Smooth muscle cell (in vitro differentiated cells): ENCODE results near the gene GGACT. TPM values are rescaled to one million over a fixed set of nuclear protein-coding genes. Genes with fewer than 3 reads are reported as not detected.

Experiments used
- DNase-seq: peaks from one replicate; lab custom pipeline; 2025; ENCODE audit not compliant: unreplicated experiment; lab: John Stamatoyannopoulos, UW
- H2AFZ ChIP-seq: fragments of 200-600 bp; sonication (generic); 2 replicates; pipeline ENCODE4 v1.6.0; 2016; ENCODE audit warnings: antibody characterized with exemption, low read depth, mild to moderate bottlenecking
- H3F3A ChIP-seq: fragments of 200-600 bp; sonication (generic); 2 replicates; pipeline ENCODE4 v1.6.0; 2017; ENCODE audit warnings: antibody characterized with exemption, low read depth
- H3K27ac ChIP-seq: fragments of 200-600 bp; sonication (generic); 2 replicates; pipeline ENCODE4 v1.5.1; 2016; ENCODE audit warnings: low read depth, mild to moderate bottlenecking
- H3K27me3 ChIP-seq: fragments of 200-600 bp; sonication (generic); 2 replicates; pipeline ENCODE4 v1.6.1; 2016; ENCODE audit warnings: low read depth, mild to moderate bottlenecking
- H3K36me3 ChIP-seq: fragments of 200-600 bp; sonication (generic); 2 replicates; pipeline ENCODE4 v1.5.1; 2016; ENCODE audit warnings: low read depth
- H3K4me1 ChIP-seq: fragments of 200-600 bp; sonication (generic); 2 replicates; pipeline ENCODE4 v1.5.1; 2016; ENCODE audit warnings: low read depth
- H3K4me2 ChIP-seq: fragments of 200-600 bp; sonication (generic); 2 replicates; pipeline ENCODE4 v1.6.0; 2016; ENCODE audit warnings: mild to moderate bottlenecking
- H3K4me3 ChIP-seq: fragments of 200-600 bp; sonication (generic); 2 replicates; pipeline ENCODE4 v1.5.1; 2016; ENCODE audit warnings: mild to moderate bottlenecking
- H3K79me2 ChIP-seq: fragments of 200-600 bp; sonication (generic); 2 replicates; pipeline ENCODE4 v1.6.0; 2016; ENCODE audit warnings: low read depth, mild to moderate bottlenecking
- H3K9ac ChIP-seq: fragments of 200-600 bp; sonication (generic); 2 replicates; pipeline ENCODE4 v1.6.0; 2016; ENCODE audit warnings: low read depth
- H3K9me3 ChIP-seq: fragments of 200-600 bp; sonication (generic); replicated peaks from 2 replicates; pipeline ENCODE4 v1.5.1; 2016; ENCODE audit warnings: low read depth
- H4K20me1 ChIP-seq: fragments of 200-600 bp; sonication (generic); 2 replicates; pipeline ENCODE4 v1.6.0; 2016; ENCODE audit warnings: low read depth
- WGBS: methylation state at CpG from one replicate; pipeline ENCODE4 v1.1.7; 2016; ENCODE audit warnings: low lambda C conversion rate; 5-methylcytosine and 5-hydroxymethylcytosine counted together
- polyA plus RNA-seq: library from polyadenylated mRNA; unstranded; fragments of >200 nt; fragmentation: Nextera tagmentation; extraction: Ambion mirVana; gene quantifications from 2 replicates; pipeline ENCODE4 v1.2.1, GENCODE V29; 2016
- total RNA-seq: library from RNA; depleted of rRNA; stranded (reverse); fragments of >200 nt; gene quantifications from 2 replicates; pipeline ENCODE4 v1.2.3, GENCODE V29; 2014
- TF ChIP-seq, protein P1 (sequence below): fragments of 200-600 bp; sonication (generic); IDR thresholded peaks from 2 replicates; pipeline ENCODE4 v1.5.1; 2017; ENCODE audit warnings: borderline replicate concordance, mild to moderate bottlenecking, antibody characterized with exemption; ENCODE audit not compliant: insufficient read depth, poor library complexity, severe bottlenecking

Gene GGACT
- total and polyA plus RNA-seq, 2 experiments from 2014 or later, result 2.5 to 7.1 TPM

DNA sequence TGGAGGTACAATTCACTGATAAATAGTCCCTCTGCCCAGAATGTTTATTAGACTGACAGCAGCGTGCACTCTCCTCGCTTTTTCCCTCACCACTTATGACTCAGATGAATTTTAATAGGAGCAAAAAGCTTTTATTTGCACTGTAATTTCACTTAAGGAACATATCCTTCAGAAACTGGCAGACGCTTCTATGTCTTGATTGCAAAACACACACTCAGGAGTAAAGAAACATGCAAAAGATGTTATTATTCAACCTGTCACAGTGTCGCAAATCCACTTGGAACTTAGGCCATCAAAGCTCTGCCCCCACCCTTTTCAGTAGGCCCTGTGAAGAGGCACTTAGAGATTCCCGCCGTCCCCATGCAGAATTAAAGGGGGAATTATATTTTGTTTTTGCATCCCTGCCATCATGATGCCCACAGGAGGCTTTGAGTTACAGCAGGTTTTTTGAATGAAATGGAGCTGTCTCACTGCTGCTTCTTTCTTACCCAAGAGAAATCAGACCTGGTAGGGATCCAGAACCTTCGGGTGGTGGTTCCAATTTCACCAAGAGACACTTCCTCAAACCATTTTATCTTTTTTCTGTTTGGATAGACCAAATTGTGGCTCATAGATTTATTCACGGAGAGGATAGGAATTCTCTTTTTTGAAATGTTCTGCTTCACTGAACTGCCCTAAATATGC lies 74.5 kb downstream of the GGACT start:
- H3K4me2 ChIP-seq, result no peak overlapping the region
- H3K9ac ChIP-seq, result no peak overlapping the region
- 73% methylated on average over 8 of the region's 8 CpGs for WGBS
- TF ChIP-seq, protein P1, sequence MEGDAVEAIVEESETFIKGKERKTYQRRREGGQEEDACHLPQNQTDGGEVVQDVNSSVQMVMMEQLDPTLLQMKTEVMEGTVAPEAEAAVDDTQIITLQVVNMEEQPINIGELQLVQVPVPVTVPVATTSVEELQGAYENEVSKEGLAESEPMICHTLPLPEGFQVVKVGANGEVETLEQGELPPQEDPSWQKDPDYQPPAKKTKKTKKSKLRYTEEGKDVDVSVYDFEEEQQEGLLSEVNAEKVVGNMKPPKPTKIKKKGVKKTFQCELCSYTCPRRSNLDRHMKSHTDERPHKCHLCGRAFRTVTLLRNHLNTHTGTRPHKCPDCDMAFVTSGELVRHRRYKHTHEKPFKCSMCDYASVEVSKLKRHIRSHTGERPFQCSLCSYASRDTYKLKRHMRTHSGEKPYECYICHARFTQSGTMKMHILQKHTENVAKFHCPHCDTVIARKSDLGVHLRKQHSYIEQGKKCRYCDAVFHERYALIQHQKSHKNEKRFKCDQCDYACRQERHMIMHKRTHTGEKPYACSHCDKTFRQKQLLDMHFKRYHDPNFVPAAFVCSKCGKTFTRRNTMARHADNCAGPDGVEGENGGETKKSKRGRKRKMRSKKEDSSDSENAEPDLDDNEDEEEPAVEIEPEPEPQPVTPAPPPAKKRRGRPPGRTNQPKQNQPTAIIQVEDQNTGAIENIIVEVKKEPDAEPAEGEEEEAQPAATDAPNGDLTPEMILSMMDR, result no peak
- H2AFZ ChIP-seq, result no peak overlapping the region
- DNase-seq, result no peak
- no peaks in the 10 kb centered on the region for H3K36me3 ChIP-seq
- H3F3A ChIP-seq, result no peaks in the 10 kb centered on the region
- H3K9me3 ChIP-seq, result no peaks in the 10 kb centered on the region
- H3K79me2 ChIP-seq, result no peaks in the 10 kb centered on the region
- H3K27ac ChIP-seq, result no peak overlapping the region
- H3K27me3 ChIP-seq, result peaks cover 10% of the 10 kb centered on the region
- peaks cover 20% of the 10 kb centered on the region for H3K4me1 ChIP-seq
- peaks cover 3% of the 10 kb centered on the region for H4K20me1 ChIP-seq
- H3K4me3 ChIP-seq, result no peak overlapping the region

GRCh38 chr13:100513171-100513570 lies 75.4 kb downstream of the GGACT start:
- H2AFZ ChIP-seq, result no peak overlapping the region
- no peak overlapping the region for H3K9ac ChIP-seq
- no peak overlapping the region for H3K4me3 ChIP-seq
- no peaks in the 10 kb centered on the region for H3K79me2 ChIP-seq
- DNase-seq, result no peak
- no peaks in the 10 kb centered on the region for H3F3A ChIP-seq
- TF ChIP-seq, protein P1, result no peak
- H4K20me1 ChIP-seq, result peaks cover 3% of the 10 kb centered on the region
- peaks cover 10% of the 10 kb centered on the region for H3K27me3 ChIP-seq
- no peaks in the 10 kb centered on the region for H3K36me3 ChIP-seq
- H3K4me1 ChIP-seq, result peaks cover 24% of the 10 kb centered on the region
- 79% methylated on average over 3 of the region's 3 CpGs for WGBS
- no peaks in the 10 kb centered on the region for H3K9me3 ChIP-seq
- no peak overlapping the region for H3K27ac ChIP-seq
- H3K4me2 ChIP-seq, result no peak overlapping the region

DNA sequence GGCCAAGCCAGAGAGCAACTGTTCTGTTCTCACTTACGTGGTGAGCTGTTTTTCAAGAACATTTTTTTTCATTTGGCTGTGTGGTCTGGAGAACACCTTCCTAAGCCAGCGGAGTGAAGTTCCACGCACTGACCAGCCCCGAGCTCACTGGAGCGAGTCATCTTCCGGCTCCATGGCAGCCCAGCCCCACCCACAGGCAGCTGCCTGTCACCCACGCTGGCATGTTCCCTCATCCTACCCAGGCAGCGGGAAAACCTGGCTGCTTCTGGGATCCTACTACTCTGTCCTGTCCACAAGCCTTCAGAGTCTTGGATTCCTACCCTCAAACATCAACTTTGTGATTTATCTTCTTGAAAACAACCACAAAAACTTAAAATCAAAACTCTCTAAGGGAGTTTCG lies 76.2 kb downstream of the GGACT start:
- Histone ChIP-seq H4K20me1 (peaks cover 3% of the 10 kb centered on the region), H3K9ac (no peak overlapping the region), H3K79me2 (no peaks in the 10 kb centered on the region), H3K4me1 (peaks cover 24% of the 10 kb centered on the region), H3K4me3 (no peak overlapping the region), H3K36me3 (no peaks in the 10 kb centered on the region), H3K27me3 (peaks cover 10% of the 10 kb centered on the region), H3K27ac (no peak overlapping the region), H2AFZ (no peak overlapping the region), H3K4me2 (no peak overlapping the region), H3F3A (no peaks in the 10 kb centered on the region), H3K9me3 (no peaks in the 10 kb centered on the region)
- 60% methylated on average over 9 of the region's 9 CpGs for WGBS
- TF ChIP-seq, protein P1, result no peak
- no peak for DNase-seq

DNA sequence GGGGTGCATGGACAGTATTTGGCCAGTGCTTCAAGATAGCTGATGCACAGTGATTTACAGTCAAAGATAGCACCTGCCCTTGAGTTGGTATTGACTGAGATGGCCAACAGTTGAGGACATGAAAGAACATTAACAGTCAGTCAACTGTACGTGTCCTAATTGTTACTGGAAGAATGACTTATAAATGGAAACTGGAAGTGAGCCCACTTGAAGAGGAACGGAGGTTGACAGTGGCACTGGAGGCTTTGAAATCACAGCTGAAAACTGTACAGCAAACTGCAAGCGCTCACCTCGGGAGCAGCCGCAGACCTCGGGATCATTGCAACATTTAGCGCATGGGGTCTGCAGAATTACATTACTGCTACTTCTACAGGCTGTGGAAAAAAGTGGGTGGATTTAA lies 77.1 kb downstream of the GGACT start:
- 89% methylated on average over 7 of the region's 7 CpGs for WGBS

More for the DNA sequence above, 77.1 kb downstream of the GGACT start:
- Histone ChIP-seq H4K20me1 (peaks cover 3% of the 10 kb centered on the region), H3K9ac (no peak overlapping the region), H3K4me3 (no peak overlapping the region), H3K27me3 (peaks cover 10% of the 10 kb centered on the region), H3K36me3 (no peaks in the 10 kb centered on the region), H3F3A (no peaks in the 10 kb centered on the region), H3K27ac (no peak overlapping the region), H2AFZ (no peak overlapping the region), H3K4me2 (no peak overlapping the region), H3K79me2 (no peaks in the 10 kb centered on the region), H3K4me1 (peaks cover 24% of the 10 kb centered on the region), H3K9me3 (no peaks in the 10 kb centered on the region)
- DNase-seq, result no peak
- TF ChIP-seq, protein P1, result no peak
